ENCODE data around the gene LRMDA.

LRMDA gene

DNA sequence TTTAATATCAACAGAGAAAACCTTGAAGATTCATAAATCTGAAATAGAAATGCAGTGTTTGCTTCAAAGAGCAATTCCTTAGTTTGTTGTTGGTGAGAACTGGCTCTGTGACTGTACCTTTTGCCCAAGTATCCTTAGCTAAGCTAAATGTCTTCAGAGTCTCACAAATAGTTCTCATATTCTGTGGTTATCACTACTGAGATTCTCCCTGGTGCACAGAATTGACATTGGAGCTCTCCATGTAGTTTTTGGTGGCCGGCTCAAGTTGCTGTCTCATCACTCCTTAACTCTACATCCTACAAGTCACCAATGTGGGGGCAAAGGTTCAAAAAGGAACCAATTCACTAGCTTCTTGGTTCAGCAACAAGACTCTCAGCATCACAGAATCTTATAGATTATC is 780.3 kb downstream of the LRMDA start:
- Histone ChIP-seq H3K9ac (ENCODE audit: low read length) (no peak overlapping the region), H3K4me3 (ENCODE audit: insufficient read depth, low read length, poor library complexity, severe bottlenecking) (no peak overlapping the region), H3K79me2 (ENCODE audit: insufficient read depth, low read length) (no peaks in the 10 kb centered on the region), H4K20me1 (ENCODE audit: low read depth, low read length) (no peaks in the 10 kb centered on the region), H2AFZ (ENCODE audit: low read depth, low read length, severe bottlenecking) (no peak overlapping the region), H3F3A (ENCODE audit: insufficient read depth) (no peaks in the 10 kb centered on the region), H3K9me2 (replicated peaks; ENCODE audit: insufficient read depth, low read length) (no peaks in the 10 kb centered on the region), H3K27me3 (ENCODE audit: low read length) (no peaks in the 10 kb centered on the region), H3K36me3 (ENCODE audit: low read length) (no peaks in the 10 kb centered on the region), H3K4me2 (ENCODE audit: low read depth, low read length, poor library complexity, severe bottlenecking) (no peak overlapping the region), H3K27ac (ENCODE audit: low read depth, low read length) (no peak overlapping the region), H3K9me3 (ENCODE audit: insufficient read depth, low read length) (no peaks in the 10 kb centered on the region)
- TF ChIP-seq, protein P1, sequence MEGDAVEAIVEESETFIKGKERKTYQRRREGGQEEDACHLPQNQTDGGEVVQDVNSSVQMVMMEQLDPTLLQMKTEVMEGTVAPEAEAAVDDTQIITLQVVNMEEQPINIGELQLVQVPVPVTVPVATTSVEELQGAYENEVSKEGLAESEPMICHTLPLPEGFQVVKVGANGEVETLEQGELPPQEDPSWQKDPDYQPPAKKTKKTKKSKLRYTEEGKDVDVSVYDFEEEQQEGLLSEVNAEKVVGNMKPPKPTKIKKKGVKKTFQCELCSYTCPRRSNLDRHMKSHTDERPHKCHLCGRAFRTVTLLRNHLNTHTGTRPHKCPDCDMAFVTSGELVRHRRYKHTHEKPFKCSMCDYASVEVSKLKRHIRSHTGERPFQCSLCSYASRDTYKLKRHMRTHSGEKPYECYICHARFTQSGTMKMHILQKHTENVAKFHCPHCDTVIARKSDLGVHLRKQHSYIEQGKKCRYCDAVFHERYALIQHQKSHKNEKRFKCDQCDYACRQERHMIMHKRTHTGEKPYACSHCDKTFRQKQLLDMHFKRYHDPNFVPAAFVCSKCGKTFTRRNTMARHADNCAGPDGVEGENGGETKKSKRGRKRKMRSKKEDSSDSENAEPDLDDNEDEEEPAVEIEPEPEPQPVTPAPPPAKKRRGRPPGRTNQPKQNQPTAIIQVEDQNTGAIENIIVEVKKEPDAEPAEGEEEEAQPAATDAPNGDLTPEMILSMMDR (IDR thresholded peaks at IDR 0.05; ENCODE audit: insufficient read depth, low read length, poor library complexity, severe bottlenecking): no peak
- TF ChIP-seq EZH2phosphoT487 (conservative IDR thresholded peaks at IDR 0.05; ENCODE audit: low read length): no peak

DNA sequence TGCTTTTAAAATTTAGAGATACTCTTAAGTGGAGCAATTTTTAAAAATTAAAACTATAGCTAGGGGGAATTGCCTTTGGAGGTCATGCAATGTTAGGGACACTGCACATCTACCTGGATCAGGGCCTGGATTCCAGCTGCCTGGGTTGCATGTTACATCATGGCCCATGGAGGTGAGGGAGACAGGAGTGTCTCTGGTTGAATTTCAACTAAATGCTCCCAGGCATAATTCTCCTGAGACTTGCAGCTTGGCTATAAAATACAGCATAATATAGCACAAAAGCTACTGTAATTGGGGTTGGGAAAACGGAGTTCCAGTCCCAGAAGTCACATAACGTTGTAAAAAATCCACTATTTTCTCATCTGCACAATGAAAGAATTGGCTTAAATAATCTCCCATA is 782.5 kb downstream of the LRMDA start:
- Histone ChIP-seq H3K9ac (ENCODE audit: low read length) (no peak overlapping the region), H3K9me3 (ENCODE audit: insufficient read depth, low read length) (no peaks in the 10 kb centered on the region), H3K27me3 (ENCODE audit: low read length) (no peaks in the 10 kb centered on the region), H3K4me3 (ENCODE audit: insufficient read depth, low read length, poor library complexity, severe bottlenecking) (no peak overlapping the region), H3F3A (ENCODE audit: insufficient read depth) (no peaks in the 10 kb centered on the region), H3K9me2 (replicated peaks; ENCODE audit: insufficient read depth, low read length) (no peaks in the 10 kb centered on the region), H3K27ac (ENCODE audit: low read depth, low read length) (no peak overlapping the region), H3K79me2 (ENCODE audit: insufficient read depth, low read length) (no peaks in the 10 kb centered on the region), H3K36me3 (ENCODE audit: low read length) (no peaks in the 10 kb centered on the region), H4K20me1 (ENCODE audit: low read depth, low read length) (no peaks in the 10 kb centered on the region), H3K4me2 (ENCODE audit: low read depth, low read length, poor library complexity, severe bottlenecking) (no peak overlapping the region), H2AFZ (ENCODE audit: low read depth, low read length, severe bottlenecking) (no peak overlapping the region)
- no peak for TF ChIP-seq EZH2phosphoT487 (conservative IDR thresholded peaks at IDR 0.05; ENCODE audit: low read length)
- TF ChIP-seq, protein P1 (IDR thresholded peaks at IDR 0.05; ENCODE audit: insufficient read depth, low read length, poor library complexity, severe bottlenecking): no peak

DNA sequence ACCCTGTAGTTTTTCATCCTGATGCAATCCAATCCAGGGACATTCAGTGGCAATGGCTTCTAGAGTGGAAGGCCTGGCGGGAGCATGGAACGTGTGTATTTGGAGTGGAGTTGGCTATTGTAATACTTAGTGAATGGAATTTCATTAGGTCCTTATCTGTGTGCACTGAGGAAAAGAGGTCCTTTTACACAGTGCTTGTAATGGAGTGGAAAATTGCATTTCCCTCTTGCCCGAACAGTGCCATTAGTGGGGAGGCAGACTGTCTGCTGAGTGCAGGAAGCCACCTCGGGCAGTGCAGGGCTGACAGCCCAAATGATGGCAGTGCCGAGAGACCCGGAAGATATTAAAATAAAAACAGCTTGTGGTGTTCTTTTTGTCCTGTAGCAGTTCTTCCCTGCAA is 786.6 kb downstream of the LRMDA start:
- no peaks in the 10 kb centered on the region for H3K9me3 ChIP-seq (ENCODE audit: insufficient read depth, low read length)
- H3K9me2 ChIP-seq (replicated peaks; ENCODE audit: insufficient read depth, low read length): no peaks in the 10 kb centered on the region
- TF ChIP-seq, protein P1 (IDR thresholded peaks at IDR 0.05; ENCODE audit: insufficient read depth, low read length, poor library complexity, severe bottlenecking): no peak
- TF ChIP-seq EZH2phosphoT487 (conservative IDR thresholded peaks at IDR 0.05; ENCODE audit: low read length): no peak

More for the DNA sequence above, 786.6 kb downstream of the LRMDA start:
- Histone ChIP-seq H4K20me1 (ENCODE audit: low read depth, low read length) (no peaks in the 10 kb centered on the region), H3K79me2 (ENCODE audit: insufficient read depth, low read length) (no peaks in the 10 kb centered on the region), H3K36me3 (ENCODE audit: low read length) (no peaks in the 10 kb centered on the region), H2AFZ (ENCODE audit: low read depth, low read length, severe bottlenecking) (no peak overlapping the region), H3K4me2 (ENCODE audit: low read depth, low read length, poor library complexity, severe bottlenecking) (no peak overlapping the region), H3K4me3 (ENCODE audit: insufficient read depth, low read length, poor library complexity, severe bottlenecking) (no peak overlapping the region), H3K27me3 (ENCODE audit: low read length) (no peaks in the 10 kb centered on the region), H3F3A (ENCODE audit: insufficient read depth) (no peaks in the 10 kb centered on the region), H3K9ac (ENCODE audit: low read length) (no peak overlapping the region), H3K27ac (ENCODE audit: low read depth, low read length) (no peak overlapping the region)

Data from SU-DHL-6 (cell line).